Spleen (tissue), 7 donors: ENCODE data around the gene ZNF536.

Experiments used
- POLR2A ChIP-seq, 3 donors: fragments of 450-650 bp; IDR thresholded peaks; one replicate each; pipeline ENCODE4 v1.5.1; 2017; ENCODE audit warnings: antibody characterized with exemption in 3 of 3, mild to moderate bottlenecking in 1 of 3
- POLR2AphosphoS5 ChIP-seq, 3 donors: sonication (generic); formaldehyde crosslinking; IDR thresholded peaks; one replicate each; pipeline ENCODE4 v1.5.1; 2017; ENCODE audit warnings: antibody characterized with exemption in 3 of 3
- TF ChIP-seq, protein P1 (sequence below), 11 experiments: fragments of 200-600 bp in 7 of 11; fragments of 450-650 bp in 4 of 11; sonication (generic) in 4 of 11; IDR thresholded peaks in 8 of 11; conservative IDR thresholded peaks in 3 of 11; 1 replicate in 7 of 11; 2 replicates in 4 of 11; pipeline versions ENCODE4 v1.4.0 to v1.8.0; 2016 to 2021; ENCODE audit warnings: antibody characterized with exemption in 11 of 11, inconsistent platforms in 4 of 11, mild to moderate bottlenecking in 1 of 11
- donor health status: DM: no; HTN: no; CAD: no; lungs with moderate emphysema.
- donor health status: DM: no; HTN: no; CAD: no.
- donor health status: DM: no; HTN: no; CAD: no.

DNA sequence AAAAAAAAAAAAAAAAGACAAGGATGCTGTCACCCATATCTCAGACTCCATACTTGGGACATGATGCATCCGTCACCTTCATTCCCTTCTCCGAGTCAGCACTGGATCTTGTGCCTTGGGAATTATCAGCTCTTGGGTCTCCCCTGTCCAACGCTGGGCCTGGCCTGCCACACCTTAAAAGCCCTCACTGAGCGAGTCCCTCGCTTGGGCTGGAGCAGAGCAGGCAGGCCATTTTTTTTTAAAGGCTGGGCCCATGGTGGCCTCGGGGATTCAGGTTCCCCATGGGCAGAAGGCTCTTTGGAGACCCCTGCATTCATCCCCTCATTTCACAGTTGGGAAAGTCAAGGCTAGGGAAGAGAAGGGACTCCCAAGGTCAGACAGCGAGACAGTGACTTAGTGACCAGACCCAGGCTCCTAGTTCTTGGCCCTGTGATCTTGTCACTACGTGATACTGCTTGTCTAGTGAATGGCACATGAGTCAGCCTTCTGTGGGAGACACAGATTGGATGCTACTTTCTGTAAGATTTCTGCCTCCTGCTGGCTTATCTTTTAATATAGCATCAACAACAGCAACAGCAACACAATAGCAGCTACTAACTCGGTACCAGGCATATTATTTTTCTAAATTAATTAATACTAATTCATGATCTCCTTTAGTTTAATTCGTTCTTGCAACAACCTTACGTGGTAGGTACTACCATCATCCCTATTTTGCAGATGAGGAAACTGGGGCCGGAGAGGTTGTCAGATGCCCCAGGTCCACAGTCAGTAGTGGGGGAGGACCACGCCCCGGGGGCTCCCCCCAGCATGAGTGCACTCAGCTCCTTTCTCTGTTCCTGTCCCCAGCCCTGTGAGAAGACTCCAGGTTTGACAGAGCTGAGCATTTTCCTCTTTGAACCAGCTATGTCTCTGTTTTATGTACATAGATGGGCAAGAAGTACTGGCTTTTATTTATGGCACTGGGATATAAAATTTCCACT lies 27.4 kb upstream of the ZNF536 start:
- TF ChIP-seq, protein P1, sequence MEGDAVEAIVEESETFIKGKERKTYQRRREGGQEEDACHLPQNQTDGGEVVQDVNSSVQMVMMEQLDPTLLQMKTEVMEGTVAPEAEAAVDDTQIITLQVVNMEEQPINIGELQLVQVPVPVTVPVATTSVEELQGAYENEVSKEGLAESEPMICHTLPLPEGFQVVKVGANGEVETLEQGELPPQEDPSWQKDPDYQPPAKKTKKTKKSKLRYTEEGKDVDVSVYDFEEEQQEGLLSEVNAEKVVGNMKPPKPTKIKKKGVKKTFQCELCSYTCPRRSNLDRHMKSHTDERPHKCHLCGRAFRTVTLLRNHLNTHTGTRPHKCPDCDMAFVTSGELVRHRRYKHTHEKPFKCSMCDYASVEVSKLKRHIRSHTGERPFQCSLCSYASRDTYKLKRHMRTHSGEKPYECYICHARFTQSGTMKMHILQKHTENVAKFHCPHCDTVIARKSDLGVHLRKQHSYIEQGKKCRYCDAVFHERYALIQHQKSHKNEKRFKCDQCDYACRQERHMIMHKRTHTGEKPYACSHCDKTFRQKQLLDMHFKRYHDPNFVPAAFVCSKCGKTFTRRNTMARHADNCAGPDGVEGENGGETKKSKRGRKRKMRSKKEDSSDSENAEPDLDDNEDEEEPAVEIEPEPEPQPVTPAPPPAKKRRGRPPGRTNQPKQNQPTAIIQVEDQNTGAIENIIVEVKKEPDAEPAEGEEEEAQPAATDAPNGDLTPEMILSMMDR (IDR thresholded peaks at IDR 0.05 in 8 of 11, conservative IDR thresholded peaks at IDR 0.05 in 3 of 11) = no peak
- no peak for TF ChIP-seq POLR2A (IDR thresholded peaks at IDR 0.05)
- TF ChIP-seq POLR2AphosphoS5 (IDR thresholded peaks at IDR 0.05) = no peak
